GM18511 (cell line): Measurements from ENCODE around the gene PER2.
"Not testable (repeated sequence)": the region's sequence is repeated elsewhere in the genome, so short reads cannot be mapped to it uniquely, and the experiment has no call there.

ENCODE experiments used
- ATAC-seq: cut with Tn5 transposase; IDR thresholded peaks from one replicate; pipeline ENCODE4 v1.9.1; 2021; ENCODE audit warnings: mild to moderate bottlenecking, moderate library complexity; ENCODE audit not compliant: unreplicated experiment

Gene PER2, protein sequence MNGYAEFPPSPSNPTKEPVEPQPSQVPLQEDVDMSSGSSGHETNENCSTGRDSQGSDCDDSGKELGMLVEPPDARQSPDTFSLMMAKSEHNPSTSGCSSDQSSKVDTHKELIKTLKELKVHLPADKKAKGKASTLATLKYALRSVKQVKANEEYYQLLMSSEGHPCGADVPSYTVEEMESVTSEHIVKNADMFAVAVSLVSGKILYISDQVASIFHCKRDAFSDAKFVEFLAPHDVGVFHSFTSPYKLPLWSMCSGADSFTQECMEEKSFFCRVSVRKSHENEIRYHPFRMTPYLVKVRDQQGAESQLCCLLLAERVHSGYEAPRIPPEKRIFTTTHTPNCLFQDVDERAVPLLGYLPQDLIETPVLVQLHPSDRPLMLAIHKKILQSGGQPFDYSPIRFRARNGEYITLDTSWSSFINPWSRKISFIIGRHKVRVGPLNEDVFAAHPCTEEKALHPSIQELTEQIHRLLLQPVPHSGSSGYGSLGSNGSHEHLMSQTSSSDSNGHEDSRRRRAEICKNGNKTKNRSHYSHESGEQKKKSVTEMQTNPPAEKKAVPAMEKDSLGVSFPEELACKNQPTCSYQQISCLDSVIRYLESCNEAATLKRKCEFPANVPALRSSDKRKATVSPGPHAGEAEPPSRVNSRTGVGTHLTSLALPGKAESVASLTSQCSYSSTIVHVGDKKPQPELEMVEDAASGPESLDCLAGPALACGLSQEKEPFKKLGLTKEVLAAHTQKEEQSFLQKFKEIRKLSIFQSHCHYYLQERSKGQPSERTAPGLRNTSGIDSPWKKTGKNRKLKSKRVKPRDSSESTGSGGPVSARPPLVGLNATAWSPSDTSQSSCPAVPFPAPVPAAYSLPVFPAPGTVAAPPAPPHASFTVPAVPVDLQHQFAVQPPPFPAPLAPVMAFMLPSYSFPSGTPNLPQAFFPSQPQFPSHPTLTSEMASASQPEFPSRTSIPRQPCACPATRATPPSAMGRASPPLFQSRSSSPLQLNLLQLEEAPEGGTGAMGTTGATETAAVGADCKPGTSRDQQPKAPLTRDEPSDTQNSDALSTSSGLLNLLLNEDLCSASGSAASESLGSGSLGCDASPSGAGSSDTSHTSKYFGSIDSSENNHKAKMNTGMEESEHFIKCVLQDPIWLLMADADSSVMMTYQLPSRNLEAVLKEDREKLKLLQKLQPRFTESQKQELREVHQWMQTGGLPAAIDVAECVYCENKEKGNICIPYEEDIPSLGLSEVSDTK (N-terminal part only)

DNA sequence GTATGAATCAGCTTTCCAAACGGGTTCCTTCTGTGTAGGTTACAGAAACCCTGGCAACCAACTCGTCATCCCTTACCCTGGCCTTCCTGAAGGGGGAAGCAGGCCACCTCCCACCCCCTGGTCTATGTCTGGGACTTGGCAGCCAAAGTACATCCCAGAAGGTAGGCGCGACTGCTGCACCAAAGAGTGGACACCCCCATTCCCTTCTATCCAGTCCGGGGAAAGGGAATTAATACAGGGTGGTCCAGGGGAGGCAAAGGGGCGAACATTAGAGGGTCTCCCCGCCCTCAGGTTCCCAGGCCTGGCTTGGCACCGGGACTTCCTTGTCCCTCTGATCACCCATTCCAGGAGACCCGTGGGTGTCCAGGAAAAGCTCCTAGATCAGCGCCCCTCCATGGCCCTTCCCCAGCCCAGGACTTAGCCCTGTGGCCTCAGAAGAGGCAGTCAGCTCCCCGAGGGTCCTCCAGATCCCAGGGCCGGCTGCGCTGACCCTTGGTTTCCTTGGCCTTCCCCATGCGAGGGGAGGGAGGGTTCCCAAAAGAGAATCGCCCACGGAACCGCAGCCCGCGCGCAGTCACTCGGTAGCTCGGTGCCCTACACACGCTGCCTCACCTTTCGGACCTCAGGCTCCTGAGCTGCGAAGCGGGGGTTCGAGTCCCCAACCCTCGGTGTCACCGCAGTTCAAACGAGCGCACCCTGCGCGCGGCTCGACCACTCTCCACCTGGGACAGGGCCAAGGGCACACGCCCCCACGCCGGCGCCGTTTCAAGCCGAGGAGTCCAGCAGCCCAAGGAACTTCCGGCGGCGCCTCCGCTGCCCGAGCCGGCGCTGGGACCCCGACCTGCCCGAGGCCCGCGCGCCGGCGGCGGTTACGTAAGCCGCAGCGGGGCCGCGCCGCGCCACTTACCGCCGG, at the start of gene PER2:
Gene PER2, minus strand, starts transcription at position 874 of the 913 bp plus-strand sequence. CDS start 10,674 bp downstream, outside the sequence.
- peak; percentile 48 for ATAC-seq

DNA sequence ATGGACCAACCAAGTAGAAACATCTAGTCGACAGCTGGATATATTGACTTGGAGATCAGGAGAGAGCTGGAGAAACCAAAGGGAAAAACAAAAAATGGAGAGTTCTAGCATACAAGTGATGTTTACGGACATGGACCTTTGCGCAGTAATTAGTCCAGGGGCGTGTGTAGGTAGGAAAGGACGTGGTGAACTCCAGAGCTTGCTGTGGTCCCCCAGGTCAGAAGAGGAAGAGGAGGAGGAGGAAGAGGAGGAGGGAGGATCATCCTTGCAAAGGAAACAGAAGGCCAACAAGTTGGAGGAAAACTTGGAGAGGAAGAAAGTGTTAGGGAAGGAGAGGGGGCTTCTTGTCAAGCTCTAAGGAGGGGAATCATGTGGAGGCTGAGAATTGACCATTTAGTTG, 49.4 kb upstream of the PER2 start:
- ATAC-seq, result no peak

DNA sequence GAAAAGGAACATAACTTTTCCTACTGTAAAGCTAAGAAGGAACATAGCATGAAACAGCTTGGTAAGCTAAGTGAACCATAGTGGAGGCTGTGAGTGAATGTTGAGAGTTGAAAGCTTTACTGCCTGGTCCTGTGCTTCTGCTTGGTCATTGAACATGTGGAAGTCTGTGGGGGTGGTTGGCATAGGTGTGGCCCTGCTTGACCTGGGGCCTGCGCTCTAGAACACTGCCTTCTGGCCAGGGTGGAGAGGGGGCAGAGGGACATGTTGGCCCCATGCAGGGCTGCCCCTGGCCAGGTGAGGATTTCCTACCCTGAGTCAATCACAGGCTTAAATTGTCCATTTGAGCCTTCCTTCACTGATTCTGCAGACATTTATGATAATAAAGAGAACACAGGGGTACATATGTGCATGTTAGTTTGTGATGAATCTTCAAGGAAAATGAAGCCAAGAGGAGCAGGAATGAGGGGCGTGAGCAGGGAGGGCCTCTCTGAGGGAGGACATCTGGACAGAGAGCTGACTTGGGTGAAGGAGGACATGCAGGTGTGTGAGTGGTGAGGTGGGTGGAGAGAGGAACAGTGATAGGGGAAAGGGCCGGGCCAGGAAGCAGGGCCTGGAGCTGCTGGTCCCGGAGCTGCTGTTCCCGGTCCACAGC, 48.5 kb upstream of the PER2 start:
- no peak for ATAC-seq

DNA sequence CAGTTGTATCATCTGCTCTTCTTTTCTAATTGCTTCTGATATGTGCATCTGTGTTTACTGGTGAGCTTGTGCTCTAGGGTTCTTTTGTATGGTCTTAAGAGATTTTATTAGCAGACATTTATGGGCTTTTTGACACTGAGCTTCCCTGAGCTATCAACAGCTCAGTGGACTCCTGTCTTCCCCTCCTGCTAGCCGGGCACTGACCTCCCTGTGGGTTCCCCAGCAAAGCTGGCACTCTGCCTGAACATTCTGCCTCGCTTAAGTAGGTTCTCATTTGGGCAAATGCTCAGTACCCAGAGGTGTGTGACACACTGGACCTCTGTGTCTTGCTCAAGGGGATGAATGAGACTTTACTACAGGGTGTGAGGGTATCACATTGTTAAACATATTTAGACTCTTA, 47.7 kb upstream of the PER2 start:
- no peak for ATAC-seq

DNA sequence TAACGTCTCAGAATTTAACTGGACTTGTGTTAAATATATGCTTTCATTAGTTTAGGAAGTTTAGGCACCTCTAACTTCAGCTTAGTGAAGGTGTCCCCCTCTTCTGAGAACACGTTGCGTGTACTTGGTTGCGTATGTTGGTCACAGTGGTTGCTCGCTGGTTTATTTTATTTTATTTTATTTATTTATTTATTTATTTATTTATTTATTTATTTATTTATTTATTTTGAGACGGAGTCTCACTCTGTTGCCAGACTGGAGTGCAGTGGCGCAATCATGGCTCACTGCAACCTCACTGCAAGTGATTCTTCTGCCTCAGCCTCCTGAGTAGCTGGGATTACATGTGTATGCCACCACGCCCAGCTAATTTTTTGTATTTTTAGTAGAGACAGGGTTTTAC, 47.2 kb upstream of the PER2 start:
- not testable (repeated sequence) for ATAC-seq

DNA sequence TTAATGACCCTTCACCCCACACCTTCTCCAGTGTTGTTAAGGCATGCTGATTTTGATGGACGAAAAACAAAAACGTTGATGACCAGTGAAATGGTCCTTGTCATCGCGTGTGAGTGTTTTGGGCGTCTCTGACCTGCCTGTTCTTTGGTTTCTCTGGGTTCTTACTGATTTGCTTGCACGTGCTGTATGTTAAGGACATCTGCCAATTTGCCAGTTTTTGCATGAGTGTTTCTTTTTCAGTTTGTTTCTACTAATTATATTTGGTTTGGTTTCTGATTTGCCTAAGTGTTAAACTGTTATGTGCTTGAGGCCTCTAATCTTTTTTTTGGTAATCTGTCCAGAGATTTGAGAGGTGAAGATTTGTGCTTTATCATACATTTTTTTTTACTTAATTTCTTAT, 46.5 kb upstream of the PER2 start:
- ATAC-seq, result no peak

DNA sequence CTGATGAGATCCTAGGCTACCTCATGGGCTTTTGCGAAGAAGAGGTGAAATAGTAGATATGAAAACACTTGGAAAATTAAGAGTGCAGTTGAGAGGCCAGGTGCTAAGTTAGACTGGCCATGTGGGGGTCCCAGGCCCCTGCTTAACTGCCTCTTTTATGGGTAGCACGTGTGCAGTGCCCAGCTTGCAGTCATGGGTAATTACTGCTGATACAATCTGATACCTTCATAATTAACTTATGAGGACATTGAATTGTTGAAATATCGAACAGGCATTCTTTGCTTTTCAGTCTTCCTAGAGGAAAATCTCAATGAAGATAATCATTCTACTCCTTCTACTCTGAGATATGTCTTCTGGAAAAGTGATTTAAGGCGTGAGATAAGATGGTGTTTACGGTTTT, 43.5 kb upstream of the PER2 start:
- no peak for ATAC-seq

DNA sequence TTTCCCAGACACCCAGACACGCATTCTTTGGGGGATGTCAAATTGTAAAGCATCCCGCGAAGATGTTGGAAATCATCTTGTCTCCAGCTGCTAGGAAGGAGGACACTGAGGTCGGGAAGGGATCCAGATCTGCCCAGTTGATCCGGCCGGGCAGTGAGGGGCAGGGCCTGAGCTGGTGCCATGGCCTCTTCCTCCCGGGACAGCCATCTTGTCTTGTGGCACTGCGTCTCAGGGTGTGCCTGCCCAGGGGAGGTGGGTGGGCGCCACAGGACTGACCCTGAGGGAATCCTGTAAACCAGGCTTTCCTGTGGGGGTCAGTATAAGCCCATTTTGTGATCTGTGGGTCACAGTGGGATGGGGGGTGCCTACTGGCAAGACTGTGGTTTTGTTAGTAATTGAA, 42.0 kb upstream of the PER2 start:
- ATAC-seq, result no peak

DNA sequence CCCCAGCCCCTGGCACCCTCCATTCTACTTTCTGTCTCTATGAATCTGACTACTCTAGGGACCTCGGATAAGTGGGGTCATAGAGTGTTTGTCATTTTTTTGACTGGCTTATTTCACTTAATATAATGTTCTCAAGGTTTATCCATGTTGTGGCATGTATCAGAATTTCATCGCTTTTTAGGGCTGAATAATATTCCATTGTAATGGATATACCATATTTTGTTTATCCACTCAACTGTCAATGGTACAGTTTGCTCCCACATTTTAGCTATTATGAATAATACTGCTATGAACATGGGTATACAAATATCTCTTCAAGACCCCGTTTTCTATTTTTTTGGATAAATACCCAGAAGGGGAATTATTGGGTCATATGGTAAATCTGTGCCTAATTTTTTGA, 39.3 kb upstream of the PER2 start:
- no peak for ATAC-seq

DNA sequence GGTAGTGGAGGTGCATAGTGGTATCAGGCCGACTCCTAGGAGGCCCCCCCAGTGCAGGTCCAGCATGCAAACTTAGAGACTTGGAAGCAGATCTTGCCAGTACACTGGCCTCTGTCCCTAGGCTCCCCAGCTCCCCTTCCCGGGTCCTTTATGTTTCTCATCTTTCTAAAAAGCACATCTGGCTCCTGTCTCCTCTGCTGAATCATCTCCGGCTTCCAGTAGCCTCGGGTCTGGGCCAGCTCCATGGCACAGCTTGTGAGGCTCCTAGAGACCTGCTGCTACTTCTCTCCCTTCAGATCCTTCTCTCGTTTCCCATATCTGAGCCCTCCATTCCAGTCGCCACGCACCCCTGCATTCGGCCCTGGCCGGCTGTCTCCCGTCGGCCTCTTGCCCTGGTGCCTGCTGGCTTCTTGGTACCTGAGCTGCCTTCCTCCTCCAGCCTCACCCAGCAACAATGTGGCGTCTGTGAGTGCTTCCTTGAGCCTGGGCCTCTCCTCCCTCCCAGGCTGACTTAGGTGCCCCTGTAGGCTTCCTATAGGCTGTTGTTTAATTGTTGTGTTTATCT, 38.5 kb upstream of the PER2 start:
- no peak for ATAC-seq

DNA sequence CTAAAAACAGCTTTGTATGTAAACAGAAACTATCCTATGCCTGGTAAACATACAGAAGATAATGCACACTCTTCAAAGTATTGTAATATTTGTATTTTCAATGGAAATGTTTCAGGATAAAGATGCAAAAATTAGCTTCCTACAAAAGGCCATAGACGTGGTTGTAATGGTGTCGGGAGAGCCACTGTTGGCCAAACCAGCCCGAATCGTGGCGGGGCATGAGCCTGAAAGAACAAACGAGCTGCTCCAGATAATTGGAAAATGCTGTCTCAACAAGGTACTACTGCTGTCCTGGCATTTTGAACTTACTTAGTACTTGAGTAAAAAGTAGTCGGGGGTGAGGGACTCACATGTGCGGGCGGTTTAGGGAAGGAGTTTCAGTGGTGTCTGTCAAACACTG, 37.3 kb upstream of the PER2 start:
- no peak for ATAC-seq

DNA sequence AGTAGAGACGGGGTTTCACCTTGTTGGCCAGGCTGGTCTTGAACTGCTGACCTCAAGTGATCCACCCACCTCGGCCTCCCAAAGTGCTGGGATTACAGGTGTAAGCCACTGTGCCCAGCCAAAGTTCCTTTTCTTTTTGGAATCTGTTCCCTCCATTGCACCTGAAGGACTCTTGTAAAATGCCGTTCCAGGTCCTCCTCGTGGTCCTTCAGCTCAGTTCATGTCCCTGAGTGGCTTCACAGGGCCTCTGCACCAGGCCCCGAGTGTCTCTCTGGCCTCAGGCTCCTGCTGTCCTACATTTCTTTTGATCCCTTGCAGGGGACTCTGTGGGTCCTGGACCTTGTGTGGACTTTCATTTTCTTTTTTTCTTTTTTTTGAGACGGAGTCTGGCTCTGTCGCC, 35.8 kb upstream of the PER2 start:
- ATAC-seq, result not testable (repeated sequence)

DNA sequence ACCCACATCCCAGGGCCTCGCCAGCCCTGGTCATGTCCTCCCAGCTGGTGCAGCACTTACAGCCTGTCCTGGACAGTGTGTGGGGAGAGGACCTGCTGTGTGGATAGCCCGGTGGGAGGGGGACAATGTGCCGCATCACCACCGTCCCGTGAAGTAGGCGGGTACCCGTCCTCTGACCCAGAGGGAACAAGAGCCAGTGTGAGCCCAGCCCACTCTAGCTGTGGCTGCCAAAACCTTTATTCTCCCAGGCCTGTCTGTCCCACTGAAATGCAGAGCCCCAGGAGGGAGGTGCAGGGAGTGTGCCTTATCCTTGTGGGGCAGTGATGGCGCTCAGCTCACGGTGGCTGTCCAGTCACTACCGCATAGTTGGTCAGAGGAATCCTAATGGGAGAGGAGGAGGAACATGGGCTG, 33.6 kb upstream of the PER2 start:
- ATAC-seq, result no peak

DNA sequence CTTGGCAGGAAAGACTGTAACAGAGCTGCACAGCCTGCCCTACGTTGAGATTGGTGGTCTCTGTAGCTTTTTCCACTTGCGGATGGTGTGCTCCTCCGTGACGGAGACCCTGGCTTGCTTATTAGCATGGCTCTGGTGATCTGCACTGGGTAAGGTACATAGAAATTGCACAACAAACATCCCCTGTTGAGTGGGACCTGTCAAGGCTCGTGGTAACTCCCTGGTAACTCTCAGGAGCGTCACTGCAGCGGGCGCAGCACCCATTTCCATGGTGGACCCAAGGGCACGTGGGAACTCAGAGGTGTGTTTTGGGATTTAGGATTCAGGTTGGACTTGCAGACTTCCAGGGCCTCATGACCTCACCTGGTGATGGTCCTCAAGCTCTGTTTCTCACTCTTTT, 33.1 kb upstream of the PER2 start:
- ATAC-seq, result no peak

DNA sequence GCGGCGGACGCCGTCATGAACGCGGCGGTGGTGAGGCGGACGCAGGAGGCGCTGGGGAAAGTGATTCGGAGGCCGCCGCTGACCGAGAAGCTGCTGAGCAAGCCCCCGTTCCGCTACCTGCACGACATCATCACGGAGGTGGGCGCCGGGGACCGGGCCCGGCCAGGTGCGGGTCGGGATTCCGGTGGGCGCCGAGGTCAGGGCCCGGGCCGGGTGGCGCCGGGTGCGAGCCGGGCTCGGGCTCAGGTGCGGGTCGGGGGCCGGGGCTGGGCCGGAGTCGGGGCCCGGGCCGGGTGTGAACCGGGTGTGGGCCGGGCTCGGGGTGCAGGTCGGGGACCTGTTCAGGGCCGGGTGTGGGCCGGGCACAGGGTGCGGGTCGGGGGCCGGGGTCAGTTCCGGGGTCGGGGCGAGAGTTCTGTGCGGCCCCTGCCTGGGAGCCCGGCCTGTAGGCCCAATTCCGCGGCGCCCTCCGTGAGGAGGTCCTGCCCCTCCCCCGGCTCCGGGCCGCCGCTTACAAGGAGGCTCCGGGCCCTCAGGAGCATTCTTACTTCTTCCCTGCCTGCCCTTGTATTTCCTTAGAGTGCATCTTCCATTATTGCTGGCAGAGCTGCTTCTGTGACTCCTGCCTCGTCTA, 32.4 kb upstream of the PER2 start:
- ATAC-seq, result peak; percentile 53

DNA sequence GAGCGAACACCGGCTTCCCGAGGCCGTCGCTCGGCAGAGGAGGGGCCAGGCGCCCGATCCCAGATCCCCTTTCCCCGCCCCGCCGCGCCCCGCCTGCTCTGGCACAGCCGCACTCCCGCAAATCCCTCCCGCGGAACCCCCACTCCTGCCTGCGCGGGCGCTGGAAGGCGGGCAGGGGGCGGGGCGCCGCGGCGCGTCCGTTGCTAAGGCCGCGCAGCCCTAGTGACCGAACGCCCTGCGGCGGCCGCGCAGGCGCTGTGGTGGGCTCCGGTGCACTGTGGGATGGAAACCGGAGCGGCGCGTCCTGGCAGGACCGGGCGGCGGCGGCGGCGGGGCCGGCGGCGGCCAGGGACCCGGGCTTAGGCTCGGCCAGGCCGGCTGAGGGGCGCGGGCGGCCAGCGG, 31.8 kb upstream of the PER2 start, which contains the start of gene TRAF3IP1:
Gene TRAF3IP1, plus strand, starts transcription at position 273 of the 402 bp plus-strand sequence. CDS start 145 bp downstream, outside the sequence.
- peak; percentile 97 for ATAC-seq

DNA sequence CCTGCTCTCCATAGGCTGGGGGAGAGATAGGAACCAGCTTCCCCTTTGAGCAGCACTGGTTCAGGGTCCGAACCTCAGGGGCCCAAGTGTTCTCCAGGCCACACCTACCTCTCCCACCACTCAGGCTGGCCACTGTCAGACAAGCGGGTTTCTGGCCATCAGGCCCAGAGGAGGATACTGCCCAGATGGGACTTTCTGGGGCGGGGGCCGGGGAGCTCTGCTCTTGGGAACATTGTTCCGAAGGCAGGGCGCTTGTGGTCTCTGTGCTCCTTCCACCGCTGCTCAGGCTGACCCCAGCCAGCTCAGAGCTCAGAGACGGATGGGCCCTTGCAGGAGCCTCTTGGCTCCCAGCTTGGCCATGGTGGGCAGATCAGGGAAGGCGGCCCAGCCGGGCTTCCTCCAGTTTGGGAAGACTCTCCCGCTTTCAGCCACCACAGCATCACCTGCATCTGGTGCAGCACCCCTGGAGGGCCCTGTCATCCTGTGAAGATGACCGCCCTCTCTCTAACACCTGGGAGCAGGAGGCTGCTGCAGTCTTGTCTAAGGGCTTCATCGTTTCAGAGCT, 26.7 kb upstream of the PER2 start:
- ATAC-seq, result no peak

DNA sequence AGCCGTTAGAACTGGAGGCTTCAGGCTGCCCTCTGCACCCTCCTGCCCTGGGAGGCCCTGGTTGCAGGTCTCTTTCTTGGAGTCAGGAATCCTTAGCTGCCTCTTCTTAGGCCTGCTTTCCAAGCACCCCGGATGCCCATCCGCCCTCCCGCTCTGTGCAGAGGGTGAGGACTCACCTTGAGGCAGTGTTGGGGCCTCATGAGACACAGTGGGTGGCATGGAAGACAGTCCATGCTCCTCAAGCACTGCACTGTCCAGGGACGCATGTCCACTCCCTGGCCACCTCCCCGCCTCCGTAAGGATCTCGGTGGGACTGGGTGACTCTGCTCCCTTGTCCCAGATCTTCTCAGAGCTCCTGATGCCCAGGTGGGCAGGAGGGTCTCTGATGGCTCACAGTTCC, 26.2 kb upstream of the PER2 start:
- ATAC-seq, result no peak

DNA sequence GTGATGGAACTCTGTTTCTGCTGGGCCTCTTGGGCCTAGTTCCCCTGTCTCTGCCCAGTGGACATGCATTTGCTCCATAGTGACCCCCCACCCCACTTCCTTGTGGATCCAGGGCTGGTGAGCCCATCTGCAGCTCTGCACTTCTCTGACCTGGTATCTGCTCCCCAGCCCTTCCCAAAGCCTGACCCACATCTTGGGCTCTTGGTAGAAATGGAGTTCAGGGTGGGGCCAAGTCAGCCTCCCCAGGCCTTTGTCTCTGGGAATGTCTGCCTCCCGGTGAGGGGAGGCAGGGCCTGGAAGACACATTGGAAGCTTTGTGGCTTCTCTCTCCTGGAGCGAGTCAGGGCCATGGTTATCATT, 25.6 kb upstream of the PER2 start:
- ATAC-seq, result no peak
